Stimulated activated CD8-positive, alpha-beta memory T cell treated with anti-CD3 and anti-CD28 coated beads, Interleukin-12 subunit alpha, Interleukin-12 subunit beta, amount 100 ng/mL, for 24 hours (primary cell): Measurements from ENCODE around the gene ANP32D.
"Not testable (repeated sequence)": the region's sequence is repeated elsewhere in the genome, so short reads cannot be mapped to it uniquely, and the experiment has no call there.

Experiments
- DNase-seq: peaks from one replicate; pipeline ENCODE4 v3.0.0-alpha.2; 2020; ENCODE audit errors: extremely low read depth

The ANP32D gene

GRCh38 chr12:48506836-48507235 lies 34.5 kb downstream of the ANP32D start:
- DNase-seq = not testable (repeated sequence)

DNA sequence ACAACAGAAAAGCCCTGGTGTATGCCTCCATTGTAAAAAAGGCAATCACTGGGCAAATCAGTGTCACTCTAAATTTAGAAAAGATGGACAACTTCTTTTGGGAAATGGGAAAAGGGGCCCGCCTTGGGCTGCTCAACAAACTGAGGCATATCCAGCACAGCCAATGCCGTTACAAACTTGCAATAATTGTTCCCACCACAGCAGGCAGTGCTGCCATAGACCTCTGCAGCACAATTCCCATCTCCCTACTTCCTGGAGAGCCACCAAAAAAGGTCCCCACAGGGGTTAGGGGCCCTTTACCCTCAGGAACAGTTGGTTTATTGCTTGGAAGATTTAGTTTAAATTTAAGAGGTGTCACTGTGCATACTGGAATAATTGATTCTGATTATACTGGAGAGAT lies 36.6 kb downstream of the ANP32D start:
- DNase-seq = no peak

DNA sequence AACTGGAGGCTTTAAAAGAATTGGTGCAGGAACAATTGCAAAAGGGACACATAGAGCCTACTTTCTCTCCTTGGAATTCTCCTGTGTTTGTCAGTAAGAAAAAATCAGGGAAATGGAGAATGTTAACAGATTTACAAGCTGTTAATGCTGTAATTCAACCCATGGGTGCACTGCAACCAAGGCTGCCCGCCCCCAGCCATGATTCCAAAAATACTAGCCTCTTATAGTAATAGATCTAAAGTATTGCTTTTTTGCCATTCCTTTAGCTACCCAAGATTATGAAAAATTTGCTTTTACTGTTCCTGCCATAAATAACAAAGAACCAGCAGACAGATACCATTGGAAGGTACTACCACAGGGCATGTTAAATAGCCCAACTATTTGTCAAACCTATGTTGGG lies 37.8 kb downstream of the ANP32D start:
- DNase-seq = no peak

DNA sequence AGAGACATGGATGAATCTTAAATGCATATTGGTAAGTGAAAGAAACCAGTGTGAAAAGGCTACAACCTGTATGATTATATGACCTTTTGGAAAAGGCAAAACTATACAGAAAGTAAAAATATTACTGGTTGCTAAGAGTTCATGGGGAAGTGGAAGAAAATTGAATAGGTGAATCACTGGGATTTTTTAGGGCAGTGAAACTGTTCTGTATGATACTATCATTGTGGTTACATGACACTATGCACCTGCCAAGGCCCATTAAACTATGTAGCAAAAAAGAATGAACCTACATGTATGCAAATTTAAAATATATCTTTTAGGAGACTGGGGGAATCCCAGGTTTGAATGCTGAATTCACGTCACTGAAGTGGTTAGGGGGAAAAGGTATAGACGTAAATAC lies 40.5 kb downstream of the ANP32D start:
- no peak for DNase-seq

DNA sequence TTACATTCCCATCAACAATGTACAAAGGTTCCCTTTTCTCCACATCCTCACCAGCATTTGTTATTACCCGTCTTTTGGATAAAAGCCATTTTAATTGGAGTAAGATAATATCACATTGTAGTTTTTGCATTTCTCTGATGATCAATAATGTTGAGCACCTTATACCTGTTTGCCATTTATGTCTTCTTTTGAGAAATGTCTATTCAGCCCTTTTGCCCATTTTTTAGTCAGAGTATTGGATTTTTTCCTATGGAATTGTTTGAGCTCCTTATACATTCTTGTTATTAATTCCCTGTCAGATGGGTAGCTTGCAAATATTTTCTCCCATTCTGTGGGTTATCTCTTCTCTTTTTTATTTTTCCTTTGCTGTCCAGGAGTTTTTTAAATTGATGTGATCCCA lies 42.4 kb downstream of the ANP32D start:
- DNase-seq = no peak

DNA sequence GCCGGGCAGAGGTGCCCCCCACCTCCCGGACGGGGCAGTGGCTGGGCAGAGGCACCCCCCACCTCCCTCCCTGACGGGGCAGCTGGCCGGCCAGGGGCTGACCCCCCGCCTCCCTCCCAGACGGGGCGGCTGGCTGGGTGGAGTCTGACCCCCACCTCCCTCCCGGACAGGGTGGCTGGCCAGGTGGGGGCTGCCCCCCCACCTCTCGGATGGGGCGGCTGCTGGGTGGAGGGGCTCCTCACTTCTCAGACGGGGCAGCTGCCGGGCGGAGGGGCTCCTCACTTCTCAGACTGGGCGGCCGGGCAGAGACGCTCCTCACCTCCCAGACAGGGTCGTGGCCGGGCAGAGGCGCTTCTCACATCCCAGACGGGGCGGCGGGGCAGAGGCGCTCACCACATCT lies 48.0 kb downstream of the ANP32D start:
- DNase-seq = not testable (repeated sequence)
